ENCODE measurements around the gene CCT2.

Gene CCT2

GRCh38 chr12:69546693-69547438 lies 38.4 kb upstream of the CCT2 start:
- no peak overlapping the region for H2AK5ac ChIP-seq (ENCODE audit: low read length, severe bottlenecking)
- H3K36me3 ChIP-seq (ENCODE audit: control insufficient read depth in 1 of 2, insufficient read depth in 2 of 2, low read depth in 1 of 2, low read length in 2 of 2) = peaks cover 0 to 19% of the 10 kb centered on the region in 2 experiments
- peaks cover 15% of the 10 kb centered on the region for H3K79me1 ChIP-seq (replicated peaks; ENCODE audit: low read length, poor library complexity, severe bottlenecking)
- H3K27me3 ChIP-seq (ENCODE audit: control insufficient read depth in 1 of 2, insufficient read depth in 1 of 2, low read length in 2 of 2) = no peaks in the 10 kb centered on the region
- no peak overlapping the region for H4K91ac ChIP-seq (ENCODE audit: low read length)
- no peak overlapping the region for H3K4me2 ChIP-seq (ENCODE audit: low read length, poor library complexity, severe bottlenecking)
- no peak overlapping the region for H3K4me3 ChIP-seq (ENCODE audit: insufficient read depth in 1 of 2, low read depth in 1 of 2, low read length in 2 of 2)
- no peak overlapping the region for H3K14ac ChIP-seq (ENCODE audit: low read length in 2 of 2)
- H3K4me1 ChIP-seq (ENCODE audit: control insufficient read depth, insufficient read depth, low read depth, low read length) = no peaks in the 10 kb centered on the region
- WGBS = 93% methylated on average over 6 of the region's 7 CpGs
- no peak overlapping the region for H3K18ac ChIP-seq (ENCODE audit: low read depth in 1 of 2, low read length in 2 of 2)
- no peak overlapping the region for H4K8ac ChIP-seq (ENCODE audit: low read length)
- no peak overlapping the region for H2BK5ac ChIP-seq (ENCODE audit: low read depth, low read length, poor library complexity, severe bottlenecking)
- no peak overlapping the region for H3K23ac ChIP-seq (ENCODE audit: low read length in 2 of 2)
- H2AFZ ChIP-seq (ENCODE audit: low read depth, low read length) = no peak overlapping the region
- no peak overlapping the region for H2BK120ac ChIP-seq (ENCODE audit: low read depth, low read length)
- H2BK12ac ChIP-seq (ENCODE audit: low read length in 2 of 2) = no peak overlapping the region
- no peak for DNase-seq
- no peak overlapping the region for H3K9ac ChIP-seq (ENCODE audit: low read length)
- peaks cover 20% of the 10 kb centered on the region for H3K9me3 ChIP-seq (ENCODE audit: control insufficient read depth, low read length)
- no peak overlapping the region for H3K27ac ChIP-seq (ENCODE audit: low read length, poor library complexity, severe bottlenecking)
- H3K4ac ChIP-seq (ENCODE audit: low read depth in 1 of 2, low read length in 2 of 2) = no peak overlapping the region
- no peak overlapping the region for H2BK15ac ChIP-seq (ENCODE audit: low read depth, poor library complexity, severe bottlenecking)

GRCh38 chr12:69548687-69549086 lies 36.6 kb upstream of the CCT2 start:
- no peak overlapping the region for H2BK5ac ChIP-seq (ENCODE audit: low read depth, low read length, poor library complexity, severe bottlenecking)

DNA sequence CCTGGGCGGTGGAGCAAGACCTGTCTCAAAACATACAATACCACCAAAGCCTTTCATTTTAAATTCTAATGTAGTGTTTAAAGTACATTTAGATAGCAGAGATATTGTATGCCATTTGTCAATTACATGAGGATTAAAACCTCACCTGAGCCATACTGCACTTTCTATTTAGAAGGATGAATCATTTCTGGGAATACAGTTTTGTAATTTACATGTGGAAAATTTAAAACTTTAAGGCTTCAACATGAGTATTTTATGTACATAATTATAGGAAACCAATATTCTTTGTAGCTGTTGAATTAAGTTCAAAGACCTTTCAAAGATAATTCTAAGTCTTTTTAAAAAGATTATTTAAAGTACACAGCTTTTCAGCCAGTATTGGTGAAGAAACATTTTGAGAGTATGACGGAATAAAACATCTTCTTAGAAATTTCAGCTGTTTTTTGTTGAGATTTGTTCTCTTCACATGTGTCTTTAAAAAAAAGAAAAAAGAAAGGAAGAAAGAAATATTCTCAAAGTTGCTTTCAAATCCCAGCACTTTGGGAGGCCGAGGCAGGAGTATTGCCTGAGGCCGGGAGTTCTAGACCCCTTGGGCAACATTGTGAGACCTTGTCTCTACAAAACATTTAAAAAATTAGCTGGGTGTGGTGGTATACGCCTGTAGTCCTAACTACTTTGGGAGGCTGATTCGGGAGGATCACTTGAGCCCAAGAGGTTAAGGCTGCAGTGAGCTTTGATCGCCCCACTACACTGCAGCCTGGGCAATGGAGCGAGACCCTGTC lies 34.5 kb upstream of the CCT2 start:
- Histone ChIP-seq H3K4me3 (ENCODE audit: insufficient read depth in 1 of 2, low read depth in 1 of 2, low read length in 2 of 2) (no peak overlapping the region), H3K23ac (ENCODE audit: low read length in 2 of 2) (no peak overlapping the region), H3K4me1 (ENCODE audit: control insufficient read depth, insufficient read depth, low read depth, low read length) (peaks cover 3% of the 10 kb centered on the region), H3K27ac (ENCODE audit: low read length, poor library complexity, severe bottlenecking) (no peak overlapping the region), H3K27me3 (ENCODE audit: control insufficient read depth in 1 of 2, insufficient read depth in 1 of 2, low read length in 2 of 2) (no peaks in the 10 kb centered on the region), H4K91ac (ENCODE audit: low read length) (no peak overlapping the region), H2BK15ac (ENCODE audit: low read depth, poor library complexity, severe bottlenecking) (no peak overlapping the region), H3K18ac (ENCODE audit: low read depth in 1 of 2, low read length in 2 of 2) (no peak overlapping the region), H3K14ac (ENCODE audit: low read length in 2 of 2) (no peak overlapping the region), H3K36me3 (ENCODE audit: control insufficient read depth in 1 of 2, insufficient read depth in 2 of 2, low read depth in 1 of 2, low read length in 2 of 2) (peaks cover 2 to 7% of the 10 kb centered on the region in 2 experiments), H3K79me1 (replicated peaks; ENCODE audit: low read length, poor library complexity, severe bottlenecking) (peaks cover 19% of the 10 kb centered on the region), H2BK5ac (ENCODE audit: low read depth, low read length, poor library complexity, severe bottlenecking) (no peak overlapping the region), H3K4me2 (ENCODE audit: low read length, poor library complexity, severe bottlenecking) (no peak overlapping the region), H2BK12ac (ENCODE audit: low read length in 2 of 2) (no peak overlapping the region), H3K4ac (ENCODE audit: low read depth in 1 of 2, low read length in 2 of 2) (no peak overlapping the region), H2AFZ (ENCODE audit: low read depth, low read length) (no peak overlapping the region), H2BK120ac (ENCODE audit: low read depth, low read length) (no peak overlapping the region), H4K8ac (ENCODE audit: low read length) (no peak overlapping the region), H3K9me3 (ENCODE audit: control insufficient read depth, low read length) (peaks cover 2% of the 10 kb centered on the region), H2AK5ac (ENCODE audit: low read length, severe bottlenecking) (no peak overlapping the region), H3K9ac (ENCODE audit: low read length) (no peak overlapping the region)
- no peak for DNase-seq
- 88% methylated on average over 5 of the region's 8 CpGs for WGBS

More at GRCh38 chr12:69548687-69549086, 36.6 kb upstream of the CCT2 start:
- Histone ChIP-seq H3K18ac (ENCODE audit: low read depth in 1 of 2, low read length in 2 of 2) (no peak overlapping the region), H3K14ac (ENCODE audit: low read length in 2 of 2) (no peak overlapping the region), H2BK12ac (ENCODE audit: low read length in 2 of 2) (no peak overlapping the region), H2AFZ (ENCODE audit: low read depth, low read length) (no peak overlapping the region), H2BK15ac (ENCODE audit: low read depth, poor library complexity, severe bottlenecking) (no peak overlapping the region), H3K27me3 (ENCODE audit: control insufficient read depth in 1 of 2, insufficient read depth in 1 of 2, low read length in 2 of 2) (no peaks in the 10 kb centered on the region), H3K23ac (ENCODE audit: low read length in 2 of 2) (no peak overlapping the region), H3K9me3 (ENCODE audit: control insufficient read depth, low read length) (peaks cover 15% of the 10 kb centered on the region), H3K4me3 (ENCODE audit: insufficient read depth in 1 of 2, low read depth in 1 of 2, low read length in 2 of 2) (no peak overlapping the region), H3K4me2 (ENCODE audit: low read length, poor library complexity, severe bottlenecking) (no peak overlapping the region), H4K91ac (ENCODE audit: low read length) (no peak overlapping the region), H3K4ac (ENCODE audit: low read depth in 1 of 2, low read length in 2 of 2) (no peak overlapping the region), H2BK120ac (ENCODE audit: low read depth, low read length) (no peak overlapping the region), H2AK5ac (ENCODE audit: low read length, severe bottlenecking) (no peak overlapping the region), H3K9ac (ENCODE audit: low read length) (no peak overlapping the region), H4K8ac (ENCODE audit: low read length) (no peak overlapping the region), H3K4me1 (ENCODE audit: control insufficient read depth, insufficient read depth, low read depth, low read length) (peaks cover 1% of the 10 kb centered on the region), H3K36me3 (ENCODE audit: control insufficient read depth in 1 of 2, insufficient read depth in 2 of 2, low read depth in 1 of 2, low read length in 2 of 2) (peaks cover 2 to 12% of the 10 kb centered on the region in 2 experiments), H3K27ac (ENCODE audit: low read length, poor library complexity, severe bottlenecking) (no peak overlapping the region), H3K79me1 (replicated peaks; ENCODE audit: low read length, poor library complexity, severe bottlenecking) (peaks cover 18% of the 10 kb centered on the region)
- no peak for DNase-seq

GRCh38 chr12:69553628-69554248 lies 31.5 kb upstream of the CCT2 start:
- Histone ChIP-seq H3K27me3 (ENCODE audit: control insufficient read depth in 1 of 2, insufficient read depth in 1 of 2, low read length in 2 of 2) (no peaks in the 10 kb centered on the region), H2BK12ac (ENCODE audit: low read length in 2 of 2) (peak overlapping the region in 1 of 2 experiments; percentile 29), H3K18ac (ENCODE audit: low read depth in 1 of 2, low read length in 2 of 2) (no peak overlapping the region), H2BK5ac (ENCODE audit: low read depth, low read length, poor library complexity, severe bottlenecking) (no peak overlapping the region), H4K91ac (ENCODE audit: low read length) (no peak overlapping the region), H2AK5ac (ENCODE audit: low read length, severe bottlenecking) (no peak overlapping the region), H3K79me1 (replicated peaks; ENCODE audit: low read length, poor library complexity, severe bottlenecking) (peaks cover 22% of the 10 kb centered on the region), H3K4ac (ENCODE audit: low read depth in 1 of 2, low read length in 2 of 2) (no peak overlapping the region), H3K27ac (ENCODE audit: low read length, poor library complexity, severe bottlenecking) (no peak overlapping the region), H2AFZ (ENCODE audit: low read depth, low read length) (no peak overlapping the region), H4K8ac (ENCODE audit: low read length) (no peak overlapping the region), H3K4me3 (ENCODE audit: insufficient read depth in 1 of 2, low read depth in 1 of 2, low read length in 2 of 2) (no peak overlapping the region), H3K14ac (ENCODE audit: low read length in 2 of 2) (no peak overlapping the region), H3K23ac (ENCODE audit: low read length in 2 of 2) (no peak overlapping the region), H3K4me2 (ENCODE audit: low read length, poor library complexity, severe bottlenecking) (no peak overlapping the region), H3K9ac (ENCODE audit: low read length) (no peak overlapping the region), H2BK120ac (ENCODE audit: low read depth, low read length) (no peak overlapping the region), H3K4me1 (ENCODE audit: control insufficient read depth, insufficient read depth, low read depth, low read length) (peaks cover 3% of the 10 kb centered on the region), H2BK15ac (ENCODE audit: low read depth, poor library complexity, severe bottlenecking) (no peak overlapping the region), H3K9me3 (ENCODE audit: control insufficient read depth, low read length) (no peaks in the 10 kb centered on the region), H3K36me3 (ENCODE audit: control insufficient read depth in 1 of 2, insufficient read depth in 2 of 2, low read depth in 1 of 2, low read length in 2 of 2) (peaks cover 2 to 7% of the 10 kb centered on the region in 2 experiments)
- peak; percentile 78 for DNase-seq
- 76% methylated on average over 1 of the region's 2 CpGs for WGBS
